ACC112 (cell line): ENCODE measurements around the gene DLG2.

ENCODE experiments used
- H2AFZ ChIP-seq: fragments of 200-600 bp; sonication (generic); one replicate; pipeline ENCODE4 v1.6.0; 2017; ENCODE audit warnings: antibody characterized with exemption, low read length; ENCODE audit not compliant: unreplicated experiment
- H3K27ac ChIP-seq: fragments of 200-600 bp; sonication (generic); 2 replicates; pipeline ENCODE4 v1.5.1; 2014; ENCODE audit warnings: low read depth, mild to moderate bottlenecking, antibody characterized with exemption, low read length, moderate library complexity
- H3K27me3 ChIP-seq: fragments of 200-600 bp; sonication (generic); 2 replicates; pipeline ENCODE4 v1.6.1; 2014; ENCODE audit warnings: mild to moderate bottlenecking, antibody characterized with exemption, low read length, moderate library complexity, mixed read lengths; ENCODE audit not compliant: insufficient read depth
- H3K36me3 ChIP-seq: fragments of 200-600 bp; sonication (generic); 2 replicates; pipeline ENCODE4 v1.6.1; 2016; ENCODE audit warnings: mild to moderate bottlenecking, antibody characterized with exemption, low read length, moderate library complexity, mixed read lengths; ENCODE audit not compliant: insufficient read depth
- H3K4me1 ChIP-seq: fragments of 200-600 bp; sonication (generic); one replicate; pipeline ENCODE4 v1.6.1; 2016; ENCODE audit warnings: low read length, mixed read lengths; ENCODE audit not compliant: insufficient read depth, unreplicated experiment, control insufficient read depth
- H3K4me3 ChIP-seq: fragments of 200-600 bp; sonication (generic); 2 replicates; pipeline ENCODE4 v1.5.1; 2014; ENCODE audit warnings: mild to moderate bottlenecking, low read depth, low read length
- H3K79me2 ChIP-seq: fragments of 200-600 bp; sonication (generic); one replicate; pipeline ENCODE4 v1.6.0; 2016; ENCODE audit warnings: low read length; ENCODE audit not compliant: control insufficient read depth, unreplicated experiment, insufficient read depth

Gene DLG2

DNA sequence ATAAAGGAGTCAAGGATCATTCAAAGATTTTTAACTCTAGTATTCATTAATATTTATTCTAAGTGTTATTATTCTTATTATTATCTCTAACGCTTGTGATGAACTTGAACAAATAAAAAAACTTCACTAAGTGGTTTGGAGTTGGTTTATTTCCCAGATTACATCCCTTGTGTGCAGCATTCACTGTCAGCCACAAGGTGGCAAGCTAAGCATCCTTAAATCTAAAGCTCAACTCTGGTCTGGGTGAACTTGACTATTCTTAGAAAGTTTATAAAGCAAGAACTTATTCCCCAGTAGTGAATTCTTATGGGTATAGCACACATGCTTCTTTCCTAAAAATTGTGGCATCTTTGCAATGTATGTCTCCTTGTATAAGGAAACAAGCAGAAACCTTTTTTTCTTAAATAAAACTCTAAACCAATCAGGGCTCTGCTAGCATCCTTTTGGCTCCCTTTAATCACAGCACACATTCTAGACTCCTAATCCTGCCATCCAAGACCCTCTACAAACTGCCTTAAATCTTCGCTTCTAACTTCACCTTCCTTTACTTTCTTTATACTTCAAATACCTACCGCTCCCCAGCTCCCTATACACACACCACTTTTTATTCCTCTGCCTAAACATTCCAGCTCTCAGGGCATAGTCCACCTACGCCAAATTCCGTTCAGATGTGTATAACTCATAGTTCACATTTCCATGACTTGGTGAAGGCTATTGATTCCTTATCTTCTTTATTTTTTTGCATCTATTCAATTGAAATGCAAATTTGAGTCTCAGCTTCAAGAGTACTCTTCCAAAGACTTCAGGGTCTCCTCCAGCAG is 1068.8 kb downstream of the DLG2 start:
- no peak overlapping the region for H3K4me3 ChIP-seq
- H2AFZ ChIP-seq = no peak overlapping the region
- no peaks in the 10 kb centered on the region for H3K79me2 ChIP-seq
- H3K4me1 ChIP-seq = no peaks in the 10 kb centered on the region
- peaks cover 24% of the 10 kb centered on the region; the same call in 1 of the 2 replicates for H3K27me3 ChIP-seq
- no peaks in the 10 kb centered on the region for H3K36me3 ChIP-seq
- H3K27ac ChIP-seq = no peak overlapping the region

DNA sequence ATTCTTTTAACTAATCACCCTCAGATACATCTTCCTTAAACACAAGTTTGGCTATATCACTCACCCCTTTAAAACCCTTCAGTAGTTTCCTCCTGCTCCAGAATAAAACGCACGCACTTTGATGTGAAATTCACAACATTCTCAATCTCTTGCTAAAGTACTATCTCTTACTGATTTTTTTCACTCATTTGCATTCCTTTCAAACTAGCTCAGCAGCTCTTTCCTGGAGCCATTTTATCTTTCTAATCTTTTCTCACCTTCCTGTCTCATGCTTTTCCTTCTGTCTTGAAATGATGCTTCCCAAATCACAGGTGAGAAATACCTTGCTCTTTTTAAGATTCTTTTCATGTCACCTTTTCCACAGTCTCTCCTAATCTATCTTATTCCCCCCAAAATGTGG is 1074.4 kb downstream of the DLG2 start:
- Histone ChIP-seq H3K36me3 (no peaks in the 10 kb centered on the region), H3K4me3 (no peak overlapping the region), H3K27me3 (peaks cover 16% of the 10 kb centered on the region; the same call in 1 of the 2 replicates), H3K27ac (no peak overlapping the region), H3K79me2 (no peaks in the 10 kb centered on the region), H3K4me1 (no peaks in the 10 kb centered on the region), H2AFZ (no peak overlapping the region)

DNA sequence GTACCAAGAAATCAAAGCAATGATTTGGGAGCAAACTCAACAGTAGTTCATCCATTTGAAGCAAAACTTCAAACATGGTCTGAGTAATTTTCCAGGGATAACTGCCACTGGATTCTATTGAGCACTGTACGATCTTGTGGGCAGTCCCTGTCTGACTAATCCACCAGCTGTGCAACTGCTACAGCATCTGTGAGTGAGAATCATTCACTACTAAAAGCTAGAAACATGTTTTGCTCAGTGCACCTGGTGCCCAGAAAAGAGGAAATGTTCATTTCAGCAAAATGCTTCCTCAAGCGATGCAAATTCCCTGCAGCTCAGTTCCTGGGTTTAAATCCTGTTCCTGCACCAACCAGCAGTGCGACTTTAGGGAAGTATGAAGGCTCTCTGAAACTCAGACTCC is 1077.9 kb downstream of the DLG2 start:
- no peaks in the 10 kb centered on the region for H3K4me1 ChIP-seq
- H3K36me3 ChIP-seq = no peaks in the 10 kb centered on the region
- H3K27ac ChIP-seq = no peak overlapping the region
- peaks cover 22% of the 10 kb centered on the region for H3K27me3 ChIP-seq
- no peak overlapping the region for H2AFZ ChIP-seq
- H3K79me2 ChIP-seq = no peaks in the 10 kb centered on the region
- H3K4me3 ChIP-seq = no peak overlapping the region

DNA sequence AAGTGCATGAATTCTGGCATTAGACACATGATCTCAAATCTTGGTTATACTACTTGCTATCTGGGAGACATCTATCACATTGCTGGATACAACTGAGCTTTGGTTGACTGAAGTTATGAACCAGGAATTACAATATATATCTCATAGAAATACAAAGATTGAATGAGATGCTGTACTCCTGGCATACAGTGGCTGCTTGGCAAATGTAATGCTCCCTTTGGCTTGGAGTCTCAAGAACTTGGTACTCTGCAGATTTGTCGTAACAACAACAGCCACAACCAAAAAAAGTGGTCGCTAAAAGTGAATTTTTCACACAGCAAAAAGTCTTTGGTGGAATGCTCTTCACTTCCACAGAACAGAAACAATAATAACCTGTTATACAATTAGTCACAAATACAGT is 1082.6 kb downstream of the DLG2 start:
- peaks cover 9% of the 10 kb centered on the region; the same call in 1 of the 2 replicates for H3K27me3 ChIP-seq
- no peaks in the 10 kb centered on the region for H3K79me2 ChIP-seq
- no peak overlapping the region for H2AFZ ChIP-seq
- no peak overlapping the region for H3K27ac ChIP-seq
- no peaks in the 10 kb centered on the region for H3K4me1 ChIP-seq
- no peak overlapping the region for H3K4me3 ChIP-seq
- H3K36me3 ChIP-seq = no peaks in the 10 kb centered on the region

DNA sequence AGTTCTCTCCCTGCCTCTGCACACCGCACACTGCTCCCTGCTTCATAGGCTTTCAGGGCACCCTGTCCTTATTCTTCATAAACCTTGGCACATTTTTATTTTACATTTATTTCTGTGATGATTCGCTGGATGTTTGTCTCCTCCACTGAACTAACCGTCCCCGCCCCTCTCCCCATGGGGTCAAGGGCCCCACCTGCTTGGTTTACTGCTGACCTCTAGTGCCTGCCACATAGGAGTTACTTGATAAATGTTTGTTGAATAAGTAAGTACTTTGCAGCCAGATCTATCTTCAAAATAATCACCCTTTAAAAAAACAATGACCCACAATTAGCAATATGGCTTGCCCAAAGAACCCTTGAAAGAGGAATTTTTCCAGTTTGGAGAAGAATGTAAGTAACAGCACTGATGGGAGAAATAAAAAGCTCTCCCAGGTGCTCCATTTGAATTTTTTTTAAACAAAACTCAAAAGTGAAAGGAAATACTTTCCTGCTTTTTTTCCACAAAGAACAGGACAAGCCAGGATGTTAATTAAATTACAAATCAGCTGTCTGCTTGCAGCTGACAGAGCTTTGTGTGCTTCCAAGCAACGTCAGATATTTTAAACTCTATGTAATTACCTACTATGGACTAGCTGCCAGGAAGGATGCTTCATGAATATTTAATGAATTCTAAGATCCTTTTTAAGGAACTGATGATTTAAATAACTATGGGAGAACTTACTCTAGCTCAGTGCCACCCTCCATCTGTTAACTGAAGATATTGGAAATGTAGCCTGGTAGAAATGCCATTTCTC is 1083.6 kb downstream of the DLG2 start:
- no peak overlapping the region for H3K27ac ChIP-seq
- no peak overlapping the region for H2AFZ ChIP-seq
- H3K79me2 ChIP-seq = no peaks in the 10 kb centered on the region
- no peak overlapping the region for H3K4me3 ChIP-seq
- no peaks in the 10 kb centered on the region for H3K4me1 ChIP-seq
- H3K27me3 ChIP-seq = peaks cover 9% of the 10 kb centered on the region; the same call in 1 of the 2 replicates
- H3K36me3 ChIP-seq = no peaks in the 10 kb centered on the region

DNA sequence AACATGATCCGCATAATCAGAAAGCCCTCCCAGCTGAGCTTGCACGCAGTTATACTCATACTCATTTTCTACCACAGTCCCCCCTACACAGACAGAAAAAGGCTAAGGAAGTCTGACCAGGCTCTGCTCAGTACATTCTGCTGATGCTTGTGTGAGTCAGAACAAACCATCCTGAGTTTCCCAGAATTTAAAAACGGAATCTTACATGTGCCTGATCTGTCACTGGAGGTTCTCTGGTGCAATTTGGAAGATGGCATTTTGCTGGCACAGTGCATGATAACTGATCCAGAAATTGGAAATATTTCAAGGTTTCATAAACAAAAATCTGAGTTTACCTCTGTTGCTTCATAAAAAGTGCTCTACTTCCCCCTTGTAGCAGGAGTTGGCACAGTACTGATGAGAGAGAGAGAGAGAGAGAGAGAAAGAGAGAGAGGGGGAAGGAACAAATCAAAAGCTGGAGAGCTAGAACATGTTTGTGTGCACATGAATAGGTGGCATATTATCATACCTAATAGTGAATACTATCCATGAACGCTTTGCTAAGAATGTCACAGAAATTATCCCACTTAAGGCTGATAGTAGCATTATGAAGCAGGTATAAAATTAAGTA is 1085.3 kb downstream of the DLG2 start:
- Histone ChIP-seq H3K4me1 (no peaks in the 10 kb centered on the region), H3K79me2 (no peaks in the 10 kb centered on the region), H3K27me3 (peaks cover 14% of the 10 kb centered on the region), H3K36me3 (no peaks in the 10 kb centered on the region), H3K27ac (no peak overlapping the region), H2AFZ (no peak overlapping the region), H3K4me3 (no peak overlapping the region)

DNA sequence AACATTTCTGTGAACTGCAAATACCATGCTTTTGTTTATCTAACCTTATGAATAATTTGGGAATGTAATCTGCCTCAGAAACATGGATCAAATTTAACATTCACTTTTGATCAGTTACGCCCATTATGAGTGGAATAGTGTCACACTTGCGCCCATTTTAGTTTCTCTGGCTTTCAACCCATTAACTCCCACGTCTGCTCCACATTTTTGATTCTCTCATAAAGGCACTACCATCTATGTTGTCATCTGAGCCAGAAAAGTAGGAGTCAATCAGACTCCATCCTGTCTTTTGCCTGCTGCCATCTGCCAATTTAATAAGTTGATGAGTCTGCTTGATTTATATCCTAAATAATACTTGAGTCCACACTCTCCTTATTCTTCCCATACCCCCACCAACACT is 1090.7 kb downstream of the DLG2 start:
- no peaks in the 10 kb centered on the region for H3K79me2 ChIP-seq
- H3K27ac ChIP-seq = no peak overlapping the region
- H3K4me3 ChIP-seq = no peak overlapping the region
- no peaks in the 10 kb centered on the region for H3K36me3 ChIP-seq
- H3K27me3 ChIP-seq = peaks cover 24% of the 10 kb centered on the region
- H3K4me1 ChIP-seq = no peaks in the 10 kb centered on the region
- no peak overlapping the region for H2AFZ ChIP-seq

DNA sequence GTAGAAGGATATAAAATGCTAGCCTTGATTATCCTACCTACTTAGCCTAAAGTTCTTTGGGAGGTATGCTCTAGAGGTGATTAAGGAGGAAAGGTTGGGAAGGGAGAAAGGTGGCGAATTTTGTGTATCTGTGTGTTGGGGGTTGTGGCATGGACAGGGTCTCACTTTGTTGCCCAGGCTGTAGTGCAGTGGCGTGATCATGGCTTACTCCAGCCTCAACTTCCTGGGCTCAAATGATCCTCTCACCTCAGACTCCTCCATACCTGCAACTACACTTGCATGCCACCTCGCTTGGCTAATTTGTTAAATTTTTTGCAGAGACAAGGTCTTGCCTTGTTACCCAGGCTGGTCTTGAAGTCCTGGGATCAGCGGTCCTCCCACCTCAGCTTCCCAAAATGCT is 1094.8 kb downstream of the DLG2 start:
- no peak overlapping the region for H3K27ac ChIP-seq

DNA sequence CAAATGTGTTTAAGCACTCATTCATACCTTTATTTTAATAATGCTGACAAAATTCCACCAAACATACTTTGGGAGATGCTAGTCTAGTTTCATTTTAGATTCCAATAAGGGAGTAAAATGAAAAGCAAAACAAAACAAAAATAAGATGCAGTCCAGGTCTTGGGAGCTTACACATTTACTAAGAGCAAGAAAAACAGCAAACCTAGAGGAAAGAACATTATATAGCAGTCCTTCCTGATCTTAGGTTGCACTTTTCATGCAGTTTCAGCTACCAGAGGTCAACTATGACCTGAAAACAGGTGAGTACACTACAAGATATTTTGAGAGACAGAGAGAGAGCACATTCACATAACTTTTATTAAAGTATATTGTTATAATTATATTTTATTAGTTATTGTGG is 1100.9 kb downstream of the DLG2 start:
- H3K79me2 ChIP-seq = no peaks in the 10 kb centered on the region
- H3K36me3 ChIP-seq = no peaks in the 10 kb centered on the region
- peaks cover 26% of the 10 kb centered on the region; the same call in 1 of the 2 replicates for H3K27me3 ChIP-seq
- H3K4me1 ChIP-seq = peaks cover 4% of the 10 kb centered on the region
- no peak overlapping the region for H2AFZ ChIP-seq
- H3K27ac ChIP-seq = no peak overlapping the region
- no peak overlapping the region for H3K4me3 ChIP-seq

More for the DNA sequence above, 1094.8 kb downstream of the DLG2 start:
- Histone ChIP-seq H3K4me3 (no peak overlapping the region), H3K79me2 (no peaks in the 10 kb centered on the region), H3K4me1 (no peaks in the 10 kb centered on the region), H3K27me3 (peaks cover 46% of the 10 kb centered on the region), H2AFZ (no peak overlapping the region), H3K36me3 (no peaks in the 10 kb centered on the region)

DNA sequence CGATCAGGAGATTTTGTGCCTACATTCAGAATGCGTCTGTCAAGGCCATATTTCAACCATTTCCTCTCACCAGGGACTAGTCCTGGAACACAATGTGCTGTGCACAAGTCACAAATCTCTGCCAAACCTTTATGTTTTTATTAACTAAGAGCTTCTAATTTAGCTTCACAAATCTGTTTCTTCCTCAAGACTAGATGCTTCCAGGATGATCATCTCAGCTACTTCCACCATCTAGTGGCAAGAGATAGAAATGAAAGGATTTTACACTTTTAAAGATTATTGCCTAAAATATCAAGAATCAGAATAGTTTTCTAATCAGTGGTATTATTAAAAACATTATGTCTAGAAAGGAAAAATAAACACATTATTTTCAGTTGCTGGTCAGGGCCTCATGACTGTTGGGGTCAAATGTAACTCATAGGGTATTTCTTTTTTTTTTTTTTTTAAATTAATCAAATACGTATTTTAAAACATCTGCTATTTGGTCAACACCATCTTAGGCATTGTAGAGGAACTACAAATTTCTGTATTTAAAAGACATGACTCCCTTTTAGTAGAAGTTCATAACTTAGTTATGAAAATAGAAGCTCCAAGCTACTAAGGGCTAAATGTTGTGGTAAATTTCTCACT is 1102.6 kb downstream of the DLG2 start:
- Histone ChIP-seq H3K79me2 (no peaks in the 10 kb centered on the region), H3K36me3 (no peaks in the 10 kb centered on the region), H3K4me3 (no peak overlapping the region), H3K27ac (no peak overlapping the region), H3K4me1 (peaks cover 4% of the 10 kb centered on the region), H2AFZ (no peak overlapping the region), H3K27me3 (peaks cover 12% of the 10 kb centered on the region; the same call in 1 of the 2 replicates)
